ENCODE data around the gene MED16.

DNA sequence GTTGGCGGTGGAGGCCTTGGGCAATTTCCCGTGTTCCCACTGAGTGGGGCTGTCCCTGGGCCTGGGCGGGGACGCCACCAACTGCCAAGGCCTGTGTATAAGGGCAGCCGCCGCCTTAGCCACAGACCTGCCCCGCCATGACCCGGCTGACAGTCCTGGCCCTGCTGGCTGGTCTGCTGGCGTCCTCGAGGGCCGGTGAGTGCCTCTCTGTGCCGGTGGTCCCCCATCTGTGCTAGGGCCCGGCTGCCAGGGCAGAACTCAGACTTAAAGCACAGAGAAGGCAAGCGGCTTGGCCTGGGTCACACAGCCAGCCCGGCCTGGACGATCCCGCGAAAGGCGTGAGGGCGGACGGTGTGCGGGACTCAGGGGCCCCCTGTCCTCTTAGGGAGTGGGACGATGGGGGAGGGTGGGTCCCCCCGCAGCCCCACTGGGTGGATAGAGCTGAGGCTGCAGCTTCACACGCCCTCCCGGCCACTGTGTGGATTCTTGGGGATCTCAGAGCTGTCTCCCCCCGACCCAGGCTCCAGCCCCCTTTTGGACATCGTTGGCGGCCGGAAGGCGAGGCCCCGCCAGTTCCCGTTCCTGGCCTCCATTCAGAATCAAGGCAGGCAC, 65.2 kb downstream of the MED16 start, which contains the start of gene AZU1:
- TF ChIP-seq, protein P1, sequence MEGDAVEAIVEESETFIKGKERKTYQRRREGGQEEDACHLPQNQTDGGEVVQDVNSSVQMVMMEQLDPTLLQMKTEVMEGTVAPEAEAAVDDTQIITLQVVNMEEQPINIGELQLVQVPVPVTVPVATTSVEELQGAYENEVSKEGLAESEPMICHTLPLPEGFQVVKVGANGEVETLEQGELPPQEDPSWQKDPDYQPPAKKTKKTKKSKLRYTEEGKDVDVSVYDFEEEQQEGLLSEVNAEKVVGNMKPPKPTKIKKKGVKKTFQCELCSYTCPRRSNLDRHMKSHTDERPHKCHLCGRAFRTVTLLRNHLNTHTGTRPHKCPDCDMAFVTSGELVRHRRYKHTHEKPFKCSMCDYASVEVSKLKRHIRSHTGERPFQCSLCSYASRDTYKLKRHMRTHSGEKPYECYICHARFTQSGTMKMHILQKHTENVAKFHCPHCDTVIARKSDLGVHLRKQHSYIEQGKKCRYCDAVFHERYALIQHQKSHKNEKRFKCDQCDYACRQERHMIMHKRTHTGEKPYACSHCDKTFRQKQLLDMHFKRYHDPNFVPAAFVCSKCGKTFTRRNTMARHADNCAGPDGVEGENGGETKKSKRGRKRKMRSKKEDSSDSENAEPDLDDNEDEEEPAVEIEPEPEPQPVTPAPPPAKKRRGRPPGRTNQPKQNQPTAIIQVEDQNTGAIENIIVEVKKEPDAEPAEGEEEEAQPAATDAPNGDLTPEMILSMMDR (IDR thresholded peaks at IDR 0.05), result no peak
- TF ChIP-seq POLR2A (IDR thresholded peaks at IDR 0.05), result no peak
